Cortex of kidney (tissue), 1 donor: ENCODE results near the gene CD300H.
"Not testable (repeated sequence)": the region's sequence is repeated elsewhere in the genome, so short reads cannot be mapped to it uniquely, and the experiment has no call there.

Source experiments
- DNase-seq: peaks from one replicate; lab custom pipeline; 2025; lab: John Stamatoyannopoulos, UW

CD300H gene

GRCh38 chr17:74526681-74527080 lies 40.6 kb downstream of the CD300H start:
- no peak for DNase-seq

- no peak for DNase-seq
These were observed 41.5 kb downstream of the CD300H start for GRCh38 chr17:74525781-74526288.

GRCh38 chr17:74525465-74525725 lies 41.9 kb downstream of the CD300H start:
- DNase-seq: no peak

GRCh38 chr17:74524653-74525464 lies 42.5 kb downstream of the CD300H start:
- no peak for DNase-seq

DNA sequence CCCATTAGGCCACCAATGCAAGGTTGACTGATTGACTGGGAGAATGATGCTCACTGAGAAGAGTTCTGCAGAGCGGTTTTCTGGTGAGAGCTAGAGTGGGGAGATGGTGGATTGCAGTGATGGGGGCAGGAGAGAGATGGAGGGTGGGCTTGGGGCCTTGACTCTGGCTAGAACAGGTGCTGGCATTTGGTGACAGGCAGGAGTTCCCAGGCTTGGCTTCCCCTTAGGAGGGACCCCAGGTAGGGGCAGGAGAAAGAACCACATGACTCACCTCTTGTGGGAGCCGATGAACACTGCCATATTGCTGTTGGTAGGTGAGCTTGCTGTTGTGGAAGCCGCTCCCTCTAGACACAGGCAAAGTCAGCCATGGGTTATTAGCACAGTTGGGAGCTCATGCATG lies 44.0 kb downstream of the CD300H start:
- no peak for DNase-seq

- no peak for DNase-seq
These were observed 44.8 kb downstream of the CD300H start for GRCh38 chr17:74522381-74523105.

GRCh38 chr17:74521701-74522201 lies 45.6 kb downstream of the CD300H start:
- no peak for DNase-seq

DNA sequence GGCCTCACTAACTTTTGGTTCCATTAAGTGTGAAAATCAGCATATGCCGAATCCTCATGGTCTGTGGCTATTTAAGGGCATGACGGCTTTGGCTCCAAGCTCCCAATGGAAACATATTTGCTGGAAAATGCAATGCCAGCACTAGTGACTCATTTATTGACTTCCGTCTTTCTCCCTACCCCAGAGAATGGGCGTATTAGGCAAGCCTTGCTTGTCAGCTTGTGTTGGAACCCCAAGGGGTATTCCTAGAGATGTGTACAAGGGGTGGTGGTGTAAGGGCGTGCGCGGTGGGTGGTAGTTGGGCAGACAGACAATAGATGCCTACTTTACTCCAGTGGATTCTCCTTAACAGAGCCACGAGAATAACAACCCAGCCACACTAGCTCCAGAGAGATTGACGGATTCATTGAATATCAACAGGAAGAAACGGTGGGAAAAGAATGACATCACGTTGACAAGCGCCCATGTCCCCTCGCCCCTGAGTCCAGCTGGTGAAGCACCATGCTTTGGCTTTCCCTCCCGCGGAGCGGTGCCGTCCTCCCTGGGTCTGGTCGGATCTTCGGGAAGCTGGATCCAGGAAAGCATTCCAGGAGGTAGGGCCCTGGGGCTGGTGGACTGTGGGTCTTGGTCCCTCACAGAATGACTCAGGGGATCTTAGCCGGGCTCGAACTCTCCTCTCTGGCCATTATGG lies 46.4 kb downstream of the CD300H start:
- DNase-seq: no peak

- DNase-seq: no peak
These were observed 47.3 kb downstream of the CD300H start for GRCh38 chr17:74520016-74520434.

GRCh38 chr17:74518413-74518981 lies 48.8 kb downstream of the CD300H start:
- DNase-seq: not testable (repeated sequence)

DNA sequence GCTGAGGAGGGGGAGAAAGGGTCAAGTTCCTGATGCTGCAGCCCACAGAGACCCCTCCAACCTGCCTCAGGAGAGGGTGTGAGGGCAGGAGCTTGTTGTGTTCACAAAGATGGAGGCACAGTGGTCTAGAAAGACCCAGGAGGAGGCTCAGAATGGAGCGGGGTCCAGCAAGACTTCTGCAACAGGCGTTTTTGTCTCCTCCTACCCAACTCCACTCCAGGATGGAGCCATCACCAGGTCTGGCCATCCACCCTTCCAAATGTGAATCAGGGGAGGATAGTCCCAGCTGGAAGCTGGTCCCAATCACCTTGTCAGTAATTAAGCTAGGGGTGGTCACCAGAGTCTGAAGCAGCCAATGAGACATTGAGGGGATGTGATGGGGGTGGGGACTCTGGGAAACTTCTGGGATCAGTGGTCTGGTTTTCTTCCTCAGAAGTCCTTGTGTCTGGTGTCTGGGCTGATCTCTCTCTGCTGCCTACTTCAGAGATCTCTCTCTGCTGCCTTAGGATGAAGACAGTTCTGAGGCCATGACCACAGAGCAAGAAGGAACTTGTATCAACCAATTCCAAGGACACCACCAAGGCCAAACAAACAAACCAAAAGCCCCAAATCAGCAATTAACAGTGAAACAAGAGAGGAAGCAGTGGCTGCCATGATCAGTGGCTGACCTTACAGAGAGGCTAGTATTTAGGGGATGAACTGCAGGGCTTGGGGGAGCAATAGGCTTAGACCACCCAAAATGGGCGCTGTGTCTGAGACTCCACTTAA lies 50.6 kb downstream of the CD300H start:
- no peak for DNase-seq

DNA sequence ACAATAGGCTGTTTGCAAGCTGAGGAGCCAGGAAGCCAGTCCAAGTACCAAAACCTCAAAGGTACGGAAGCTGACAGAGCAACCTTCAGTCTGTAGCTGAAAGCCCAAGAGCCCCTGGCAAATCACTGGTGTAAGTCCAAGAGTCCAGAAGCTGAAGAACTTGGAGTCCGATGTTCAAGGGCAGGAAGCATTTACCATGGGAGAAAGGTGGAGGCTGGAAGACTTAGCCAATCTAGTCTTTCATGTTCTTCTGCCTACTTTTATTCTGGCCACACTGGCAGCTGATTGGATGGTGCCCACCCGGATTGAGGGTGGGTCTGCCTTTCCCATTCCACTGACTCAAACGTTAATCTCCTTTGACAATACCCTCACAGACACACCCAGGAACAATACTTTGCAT lies 51.4 kb downstream of the CD300H start:
- no peak for DNase-seq

DNA sequence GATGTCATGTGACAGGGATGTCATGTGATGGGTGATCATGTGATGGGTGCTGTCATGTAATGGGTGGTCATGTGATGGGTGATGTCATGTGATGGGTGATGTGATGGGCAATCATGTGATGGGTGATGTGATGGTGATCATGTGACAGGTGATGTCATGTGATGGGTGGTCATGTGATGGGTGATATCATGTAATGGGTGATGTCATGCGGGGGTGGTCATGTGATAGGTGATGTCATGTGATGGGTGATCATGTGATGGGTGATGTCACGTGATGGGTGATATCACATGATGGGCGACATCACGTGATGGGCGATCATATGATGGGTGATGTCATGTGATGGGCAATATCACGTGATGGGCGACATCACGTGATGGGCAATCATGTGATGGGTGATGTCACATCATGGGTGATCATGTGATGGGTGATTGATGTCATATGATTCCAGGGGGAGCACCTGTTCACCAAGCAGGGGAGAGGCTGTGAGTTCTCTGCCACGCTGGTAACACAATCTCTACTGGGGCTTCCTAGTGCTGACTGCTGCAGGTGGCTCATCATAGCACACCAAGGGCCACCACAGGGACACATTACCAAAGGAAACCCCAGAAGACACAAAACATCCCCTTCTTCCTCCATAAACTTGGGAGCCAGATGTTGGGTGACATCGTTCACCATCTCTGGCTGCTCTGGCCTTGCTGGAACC lies 52.5 kb downstream of the CD300H start:
- no peak for DNase-seq

GRCh38 chr17:74513987-74514631 lies 53.2 kb downstream of the CD300H start:
- DNase-seq: no peak

DNA sequence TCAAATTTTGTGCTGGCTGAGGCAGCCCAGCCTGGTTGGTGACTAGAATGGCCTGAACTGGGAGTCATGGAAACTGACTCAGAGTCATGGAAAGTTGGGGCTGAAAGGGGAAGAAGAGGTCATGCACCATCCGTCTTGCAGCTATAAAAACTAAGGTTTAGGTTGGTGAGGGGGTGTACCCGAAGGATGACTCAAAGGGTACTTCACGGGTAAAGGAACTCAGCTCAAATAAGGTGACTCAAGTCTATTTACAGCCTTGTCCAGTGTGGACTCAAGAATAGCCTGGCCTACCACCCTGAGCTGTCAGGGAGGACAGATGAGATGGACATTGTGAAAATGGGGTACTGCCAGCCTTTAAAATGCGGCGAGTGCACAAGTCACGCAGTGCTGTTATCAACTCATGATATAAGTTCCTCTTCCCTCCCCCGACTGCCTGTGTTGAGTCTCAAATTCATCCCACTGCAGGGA lies 54.7 kb downstream of the CD300H start:
- DNase-seq: no peak

DNA sequence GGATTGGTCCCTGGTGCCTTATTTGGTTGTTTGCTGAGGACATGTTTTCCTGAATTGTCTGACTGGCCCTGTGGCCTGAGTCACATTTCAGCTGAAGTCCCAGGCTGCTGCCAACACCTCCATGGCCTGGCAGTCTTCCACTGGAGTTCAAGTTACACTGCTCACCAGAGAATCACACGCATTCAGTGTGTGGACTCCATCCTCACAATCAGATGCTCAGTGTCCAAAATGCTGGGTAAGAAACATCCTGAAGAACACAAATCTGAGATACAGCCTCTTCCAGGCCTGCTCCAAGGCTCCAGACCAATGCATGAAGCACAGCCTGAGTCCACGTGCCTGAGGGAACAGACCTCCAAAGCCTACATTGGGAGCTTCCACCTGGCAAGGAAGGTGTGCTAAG lies 55.3 kb downstream of the CD300H start:
- no peak for DNase-seq
